ENCODE data around the gene SLC16A10.

DNA sequence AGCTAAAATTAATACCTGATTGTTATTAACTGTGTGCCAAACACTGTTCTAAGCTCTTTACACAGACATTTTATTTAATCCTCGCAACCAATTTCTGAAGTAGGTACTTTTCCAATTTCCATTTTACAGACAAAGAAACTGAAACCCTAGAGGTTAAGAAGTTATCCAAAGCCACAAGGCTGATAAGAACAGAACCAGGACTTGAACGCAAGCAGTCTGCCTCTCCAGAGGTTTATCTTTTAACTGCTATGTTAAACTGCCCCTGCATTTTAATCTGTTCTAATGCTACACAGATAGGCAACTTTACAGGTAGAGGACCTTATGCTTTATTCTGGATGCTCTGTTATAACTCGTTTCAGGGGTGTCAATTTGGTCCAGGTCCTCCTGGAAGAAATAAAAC, 118.2 kb downstream of the SLC16A10 start:
- TF ChIP-seq POLR2AphosphoS5 (IDR thresholded peaks at IDR 0.05; ENCODE audit: borderline replicate concordance, low read depth, low read length) (no peak), EZH2 (IDR thresholded peaks at IDR 0.05) (no peak)
